ENCODE data around the gene TRIOBP.

GRCh38 chr22:37732699-37733607 is 36.1 kb downstream of the TRIOBP start:
- TF ChIP-seq CTCF (conservative IDR thresholded peaks at IDR 0.05; ENCODE audit: low read length) (no peak), EZH2phosphoT487 (IDR thresholded peaks at IDR 0.05; ENCODE audit: borderline replicate concordance, low read depth, low read length) (no peak)
